HG03175 (cell line): ENCODE data around the gene AP2A2.

ENCODE experiments used
- ATAC-seq: cut with Tn5 transposase; IDR thresholded peaks from one replicate; pipeline ENCODE4 v1.9.1; 2021; ENCODE audit warnings: mild to moderate bottlenecking, moderate library complexity; ENCODE audit not compliant: unreplicated experiment

The AP2A2 gene

GRCh38 chr11:923691-924405, 1.8 kb upstream of the AP2A2 start:
- no peak for ATAC-seq

GRCh38 chr11:924406-925157, 1.1 kb upstream of the AP2A2 start:
- no peak for ATAC-seq

- peak; percentile 15 for ATAC-seq
Observed at GRCh38 chr11:925158-925495, 543 bp upstream of the AP2A2 start.

- no peak for ATAC-seq
Observed at GRCh38 chr11:926341-926916, 759 bp downstream of the AP2A2 start.

- no peak for ATAC-seq
Observed at GRCh38 chr11:927871-928270, 2.2 kb downstream of the AP2A2 start.

GRCh38 chr11:928786-929185, 3.1 kb downstream of the AP2A2 start:
- no peak for ATAC-seq

GRCh38 chr11:929405-929804, 3.7 kb downstream of the AP2A2 start:
- ATAC-seq = no peak

GRCh38 chr11:931385-931784, 5.7 kb downstream of the AP2A2 start:
- ATAC-seq = no peak

GRCh38 chr11:932435-932834, 6.8 kb downstream of the AP2A2 start:
- ATAC-seq = no peak

GRCh38 chr11:933142-933851, 7.6 kb downstream of the AP2A2 start:
- no peak for ATAC-seq

- ATAC-seq = no peak
Observed at GRCh38 chr11:933936-934335, 8.3 kb downstream of the AP2A2 start.

GRCh38 chr11:934527-934926, 8.9 kb downstream of the AP2A2 start:
- ATAC-seq = no peak

- no peak for ATAC-seq
Observed at GRCh38 chr11:936199-936598, 10.5 kb downstream of the AP2A2 start.

GRCh38 chr11:937841-938261, 12.2 kb downstream of the AP2A2 start:
- ATAC-seq = no peak

- ATAC-seq = no peak
Observed at GRCh38 chr11:940496-941135, 14.9 kb downstream of the AP2A2 start.

- no peak for ATAC-seq
Observed at GRCh38 chr11:942823-943222, 17.2 kb downstream of the AP2A2 start.

- no peak for ATAC-seq
Observed at GRCh38 chr11:944711-945470, 19.2 kb downstream of the AP2A2 start.

- no peak for ATAC-seq
Observed at GRCh38 chr11:945986-946385, 20.3 kb downstream of the AP2A2 start.

- no peak for ATAC-seq
Observed at GRCh38 chr11:947744-948143, 22.1 kb downstream of the AP2A2 start.

- ATAC-seq = no peak
Observed at GRCh38 chr11:951507-951906, 25.8 kb downstream of the AP2A2 start.
